Karpas-422 (cell line): ENCODE measurements around the gene USP43. TPM values are rescaled to one million over a fixed set of nuclear protein-coding genes. Genes with fewer than 3 reads are reported as not detected.
"Not testable (repeated sequence)": the region's sequence is repeated elsewhere in the genome, so short reads cannot be mapped to it uniquely, and the experiment has no call there.

Experiments
- DNase-seq: peaks from one replicate; pipeline ENCODE4 v3.0.0-alpha.2; 2015
- H2AFZ ChIP-seq: fragments of 200-600 bp; sonication (generic); 2 replicates; pipeline ENCODE4 v1.6.1; 2014; ENCODE audit warnings: antibody characterized with exemption, low read length, mixed read lengths
- H3K27ac ChIP-seq: fragments of 200-600 bp; sonication (generic); 2 replicates; pipeline ENCODE4 v1.5.1; 2014; ENCODE audit warnings: mild to moderate bottlenecking, low read length, moderate library complexity
- H3K27me3 ChIP-seq: fragments of 200-600 bp; sonication (generic); 2 replicates; pipeline ENCODE4 v1.6.1; 2014; ENCODE audit warnings: low read length, mixed read lengths
- H3K36me3 ChIP-seq: fragments of 200-600 bp; sonication (generic); 2 replicates; pipeline ENCODE4 v1.6.1; 2014; ENCODE audit warnings: low read length, mixed read lengths; ENCODE audit not compliant: insufficient read depth
- H3K4me1 ChIP-seq: fragments of 200-600 bp; sonication (generic); 2 replicates; pipeline ENCODE4 v1.6.1; 2014; ENCODE audit warnings: mild to moderate bottlenecking, low read length, mixed read lengths
- H3K4me2 ChIP-seq: fragments of 200-600 bp; sonication (generic); 2 replicates; pipeline ENCODE4 v1.6.1; 2014; ENCODE audit warnings: low read length, low read depth, mild to moderate bottlenecking; ENCODE audit not compliant: poor library complexity, severe bottlenecking
- H3K4me3 ChIP-seq: fragments of 200-600 bp; sonication (generic); 2 replicates; pipeline ENCODE4 v1.5.1; 2014; ENCODE audit warnings: mild to moderate bottlenecking, antibody characterized with exemption, low read length, mixed read lengths
- H3K79me2 ChIP-seq: fragments of 200-600 bp; sonication (generic); 2 replicates; pipeline ENCODE4 v1.6.1; 2014; ENCODE audit warnings: mild to moderate bottlenecking, low read length, mixed read lengths
- H3K9ac ChIP-seq: fragments of 200-600 bp; sonication (generic); 2 replicates; pipeline ENCODE4 v1.6.0; 2014; ENCODE audit warnings: low read length
- H3K9me2 ChIP-seq: fragments of 200-600 bp; sonication (generic), shearing (Covaris generic); replicated peaks from 2 replicates; pipeline ENCODE4 v1.6.0; 2014; ENCODE audit warnings: mild to moderate bottlenecking, low read length, moderate library complexity; ENCODE audit not compliant: insufficient read depth
- H3K9me3 ChIP-seq: fragments of 300-700, 200-600 bp; sonication (generic); 2 replicates; pipeline ENCODE4 v1.6.1; 2014; ENCODE audit warnings: low read length, mixed read lengths
- H4K20me1 ChIP-seq: fragments of 200-600 bp; sonication (generic); 2 replicates; pipeline ENCODE4 v1.6.1; 2014; ENCODE audit warnings: mild to moderate bottlenecking, antibody characterized with exemption, low read length, low read depth; ENCODE audit not compliant: insufficient read depth
- total RNA-seq: library from RNA; depleted of rRNA; stranded (reverse); fragments of >200 nt; shearing (Covaris generic); gene quantifications from 2 replicates; pipeline ENCODE4 v1.2.3, GENCODE V29; 2014; ENCODE audit warnings: low replicate concordance

USP43 gene
- total RNA-seq, 1 experiment from 2014 or later: 0.37 TPM

DNA sequence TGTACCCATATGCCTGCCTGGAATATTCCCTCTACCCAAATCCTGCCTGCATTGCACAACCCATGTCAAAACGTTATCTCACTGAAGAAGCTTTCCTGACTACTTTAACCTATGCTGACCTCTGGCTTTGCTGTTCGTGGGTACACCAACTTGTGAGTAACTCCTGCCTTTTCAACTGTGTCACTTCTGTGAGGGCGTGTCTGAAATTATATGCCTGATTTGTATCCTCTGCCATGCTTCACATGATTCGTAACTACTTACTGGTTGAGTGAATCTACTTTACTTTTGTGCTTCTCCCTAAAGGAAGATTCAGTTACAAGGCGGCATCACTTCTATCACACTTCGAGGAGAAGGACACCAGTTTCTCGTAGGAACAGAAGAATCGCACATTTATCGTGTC, 33.3 kb upstream of the USP43 start:
- Histone ChIP-seq H3K4me2 (no peak overlapping the region), H3K9me3 (no peaks in the 10 kb centered on the region), H3K36me3 (no peaks in the 10 kb centered on the region), H3K27ac (no peak overlapping the region), H4K20me1 (no peaks in the 10 kb centered on the region), H3K4me1 (no peaks in the 10 kb centered on the region), H3K27me3 (no peaks in the 10 kb centered on the region), H3K9ac (no peak overlapping the region), H3K4me3 (no peak overlapping the region), H3K79me2 (no peaks in the 10 kb centered on the region), H3K9me2 (no peaks in the 10 kb centered on the region), H2AFZ (no peak overlapping the region)
- DNase-seq: no peak

DNA sequence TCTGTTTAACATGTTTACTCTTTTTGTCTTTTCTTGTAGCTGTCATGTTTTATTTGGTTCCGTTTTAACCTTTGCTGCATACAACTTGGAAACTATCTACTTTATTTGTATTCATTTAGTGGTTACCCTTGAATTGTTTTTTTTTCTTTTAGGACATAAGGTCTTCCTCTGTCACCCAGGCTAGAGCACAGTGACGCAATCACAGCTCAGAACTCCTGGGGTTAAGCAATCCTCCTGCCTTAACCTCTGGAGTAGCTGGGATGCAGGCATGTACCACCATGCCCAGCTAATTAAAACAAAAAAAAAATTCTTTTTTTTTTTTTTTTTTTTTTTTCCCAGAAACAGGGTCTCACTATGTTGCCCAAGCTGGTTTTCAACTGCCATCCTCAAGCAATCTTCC, 29.8 kb upstream of the USP43 start:
- no peaks in the 10 kb centered on the region for H3K27me3 ChIP-seq
- H3K79me2 ChIP-seq: no peaks in the 10 kb centered on the region
- H3K9ac ChIP-seq: no peak overlapping the region
- H3K36me3 ChIP-seq: no peaks in the 10 kb centered on the region
- no peaks in the 10 kb centered on the region for H4K20me1 ChIP-seq
- H2AFZ ChIP-seq: no peak overlapping the region
- no peak overlapping the region for H3K4me2 ChIP-seq
- DNase-seq: no peak
- H3K27ac ChIP-seq: no peak overlapping the region
- H3K4me3 ChIP-seq: no peak overlapping the region
- no peaks in the 10 kb centered on the region for H3K4me1 ChIP-seq
- H3K9me2 ChIP-seq: no peaks in the 10 kb centered on the region
- H3K9me3 ChIP-seq: no peaks in the 10 kb centered on the region

DNA sequence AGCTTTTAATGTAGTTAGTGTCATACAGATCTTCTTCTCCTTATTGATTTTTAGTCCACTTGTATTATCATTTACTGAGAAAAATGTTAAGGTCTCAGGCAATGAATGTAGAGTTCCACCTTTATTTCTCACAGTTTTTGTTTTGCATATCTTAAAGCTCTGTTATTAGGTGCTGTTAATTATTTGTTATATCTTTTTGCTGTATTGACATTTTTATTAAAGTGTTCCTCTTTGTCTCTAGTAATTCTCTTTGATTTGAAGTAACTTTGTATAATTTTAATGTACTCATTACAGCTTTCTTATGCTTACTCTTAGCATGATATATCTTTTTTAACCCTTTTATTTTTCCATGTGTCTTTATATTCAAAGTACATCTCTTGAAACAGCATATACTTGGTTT, 22.4 kb upstream of the USP43 start:
- Histone ChIP-seq H3K27ac (no peak overlapping the region), H3K27me3 (no peaks in the 10 kb centered on the region), H3K9ac (no peak overlapping the region), H3K4me2 (no peak overlapping the region), H3K79me2 (no peaks in the 10 kb centered on the region), H4K20me1 (no peaks in the 10 kb centered on the region), H2AFZ (no peak overlapping the region), H3K36me3 (no peaks in the 10 kb centered on the region), H3K4me1 (no peaks in the 10 kb centered on the region), H3K4me3 (no peak overlapping the region), H3K9me3 (peaks cover 3% of the 10 kb centered on the region; the same call in 1 of the 2 replicates), H3K9me2 (no peaks in the 10 kb centered on the region)
- DNase-seq: no peak

DNA sequence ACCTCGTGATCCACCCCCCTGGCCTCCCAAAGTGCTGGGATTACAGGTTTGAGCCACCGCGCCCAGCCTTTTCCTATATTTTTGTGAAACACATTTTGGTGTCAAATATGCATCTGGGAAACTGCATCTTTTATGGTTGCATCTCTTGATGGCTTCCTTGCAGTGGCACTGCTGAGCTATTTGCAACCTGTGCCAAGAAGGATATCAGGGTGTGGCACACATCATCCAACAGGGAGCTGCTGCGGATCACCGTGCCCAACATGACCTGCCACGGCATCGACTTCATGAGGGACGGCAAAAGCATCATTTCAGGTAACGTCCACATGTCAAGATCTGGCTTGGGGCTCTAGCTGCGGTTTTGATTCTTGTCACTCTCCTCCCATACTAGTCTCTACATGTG, 16.8 kb upstream of the USP43 start:
- no peaks in the 10 kb centered on the region for H3K79me2 ChIP-seq

DNA sequence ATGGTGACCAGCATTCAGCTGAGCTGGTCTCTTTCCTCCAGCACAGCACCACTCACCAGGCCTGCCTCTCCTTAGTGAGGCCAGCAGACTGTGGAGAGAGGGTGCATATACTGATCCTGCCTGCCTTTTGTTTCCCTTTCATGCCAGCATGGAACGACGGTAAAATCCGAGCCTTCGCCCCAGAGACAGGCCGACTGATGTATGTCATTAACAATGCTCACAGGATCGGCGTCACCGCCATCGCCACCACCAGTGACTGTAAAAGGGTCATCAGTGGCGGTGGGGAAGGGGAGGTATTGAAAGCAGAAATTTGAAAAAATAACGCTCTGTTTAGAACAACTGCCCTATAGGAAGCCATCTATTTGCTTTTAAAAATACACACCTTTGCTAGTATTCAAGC, 12.6 kb upstream of the USP43 start:
- DNase-seq: no peak
- H3K9me3 ChIP-seq: no peaks in the 10 kb centered on the region

More for the DNA sequence above, 16.8 kb upstream of the USP43 start:
- H3K36me3 ChIP-seq: no peaks in the 10 kb centered on the region
- peaks cover 2% of the 10 kb centered on the region; the same call in 1 of the 2 replicates for H3K9me3 ChIP-seq
- DNase-seq: no peak
- H3K9me2 ChIP-seq: no peaks in the 10 kb centered on the region
- no peaks in the 10 kb centered on the region for H3K4me1 ChIP-seq
- no peak overlapping the region for H3K9ac ChIP-seq
- H3K27me3 ChIP-seq: no peaks in the 10 kb centered on the region
- H3K4me3 ChIP-seq: no peak overlapping the region
- no peak overlapping the region for H2AFZ ChIP-seq
- H3K4me2 ChIP-seq: no peak overlapping the region
- H3K27ac ChIP-seq: no peak overlapping the region
- no peaks in the 10 kb centered on the region for H4K20me1 ChIP-seq

DNA sequence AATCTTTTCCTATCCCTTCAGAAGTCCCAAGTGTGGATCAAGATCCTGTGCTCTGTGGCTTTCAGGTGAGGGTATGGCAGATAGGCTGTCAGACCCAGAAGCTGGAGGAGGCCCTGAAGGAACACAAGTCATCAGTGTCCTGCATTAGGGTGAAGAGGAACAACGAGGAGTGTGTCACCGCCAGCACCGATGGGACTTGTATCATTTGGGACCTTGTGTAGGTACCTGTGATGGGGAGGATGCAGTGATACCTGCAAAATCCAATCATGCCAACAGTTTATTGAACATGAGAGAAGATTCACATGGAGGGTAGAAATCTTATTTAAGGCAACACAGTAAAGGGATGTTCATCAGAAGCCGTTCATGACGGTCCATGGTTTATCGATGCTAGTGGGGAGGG, 10.0 kb upstream of the USP43 start:
- Histone ChIP-seq H3K36me3 (no peaks in the 10 kb centered on the region), H3K9me3 (no peaks in the 10 kb centered on the region), H3K27ac (no peak overlapping the region), H3K9ac (no peak overlapping the region), H3K79me2 (no peaks in the 10 kb centered on the region), H3K27me3 (no peaks in the 10 kb centered on the region), H3K9me2 (no peaks in the 10 kb centered on the region), H3K4me2 (no peak overlapping the region), H3K4me1 (no peaks in the 10 kb centered on the region), H4K20me1 (no peaks in the 10 kb centered on the region), H2AFZ (no peak overlapping the region), H3K4me3 (no peak overlapping the region)
- DNase-seq: no peak

More for the DNA sequence above, 12.6 kb upstream of the USP43 start:
- Histone ChIP-seq H3K4me1 (no peaks in the 10 kb centered on the region), H3K27ac (no peak overlapping the region), H3K27me3 (no peaks in the 10 kb centered on the region), H3K9me2 (no peaks in the 10 kb centered on the region), H3K79me2 (no peaks in the 10 kb centered on the region), H3K36me3 (no peaks in the 10 kb centered on the region), H2AFZ (no peak overlapping the region), H4K20me1 (no peaks in the 10 kb centered on the region), H3K4me3 (no peak overlapping the region), H3K9ac (no peak overlapping the region), H3K4me2 (no peak overlapping the region)

DNA sequence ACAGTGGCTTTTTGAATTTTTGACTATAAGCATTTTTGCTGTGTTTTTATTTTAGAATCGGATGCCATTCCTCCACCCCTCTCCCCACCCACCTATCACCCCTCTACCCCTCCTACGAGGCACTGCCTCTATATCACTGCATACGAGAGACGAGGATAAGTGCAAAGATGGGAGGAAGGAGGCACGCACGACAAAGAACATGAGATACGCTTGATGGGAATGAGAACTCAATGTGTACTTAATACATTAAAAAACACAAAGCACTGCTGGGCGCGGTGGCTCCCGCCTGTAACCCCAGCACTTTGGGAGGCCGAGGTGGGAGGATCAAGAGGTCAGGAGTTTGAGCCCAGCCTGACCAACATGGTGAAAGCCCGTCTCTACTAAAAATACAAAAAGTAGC, 8.8 kb upstream of the USP43 start:
- DNase-seq: no peak
- Histone ChIP-seq H3K27ac (no peak overlapping the region), H3K4me3 (no peak overlapping the region), H3K36me3 (no peaks in the 10 kb centered on the region), H3K9ac (no peak overlapping the region), H2AFZ (no peak overlapping the region), H3K27me3 (no peaks in the 10 kb centered on the region), H3K79me2 (no peaks in the 10 kb centered on the region), H4K20me1 (no peaks in the 10 kb centered on the region), H3K4me1 (peaks cover 6% of the 10 kb centered on the region; the same call in 1 of the 2 replicates), H3K4me2 (no peak overlapping the region), H3K9me3 (no peaks in the 10 kb centered on the region), H3K9me2 (no peaks in the 10 kb centered on the region)

DNA sequence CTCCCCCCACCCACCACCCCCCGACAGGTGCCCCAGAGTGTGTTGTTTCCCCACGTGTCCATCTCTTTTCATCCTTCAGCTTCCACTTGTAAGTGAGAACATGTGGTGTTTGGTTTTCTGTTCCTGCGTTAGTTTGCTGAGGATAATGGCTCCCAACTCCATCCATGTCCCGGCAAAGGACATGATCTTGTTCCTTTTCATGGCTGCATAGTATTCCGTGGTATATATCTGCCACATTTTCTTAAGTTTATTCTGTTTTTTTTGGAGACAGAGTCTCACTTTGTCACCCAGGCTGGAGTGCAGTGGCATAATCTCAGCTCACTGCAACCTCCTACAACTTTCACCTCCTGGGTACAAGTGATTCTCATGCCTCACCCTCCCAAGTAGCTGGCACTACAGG, 4.9 kb upstream of the USP43 start:
- not testable (repeated sequence) for H3K9me3 ChIP-seq, DNase-seq, H2AFZ ChIP-seq, H3K4me2 ChIP-seq, H3K9me2 ChIP-seq, H3K27ac ChIP-seq, H3K36me3 ChIP-seq, H3K79me2 ChIP-seq, H3K27me3 ChIP-seq, H4K20me1 ChIP-seq, H3K4me3 ChIP-seq, H3K9ac ChIP-seq
- H3K4me1 ChIP-seq: peaks cover 16% of the 10 kb centered on the region

DNA sequence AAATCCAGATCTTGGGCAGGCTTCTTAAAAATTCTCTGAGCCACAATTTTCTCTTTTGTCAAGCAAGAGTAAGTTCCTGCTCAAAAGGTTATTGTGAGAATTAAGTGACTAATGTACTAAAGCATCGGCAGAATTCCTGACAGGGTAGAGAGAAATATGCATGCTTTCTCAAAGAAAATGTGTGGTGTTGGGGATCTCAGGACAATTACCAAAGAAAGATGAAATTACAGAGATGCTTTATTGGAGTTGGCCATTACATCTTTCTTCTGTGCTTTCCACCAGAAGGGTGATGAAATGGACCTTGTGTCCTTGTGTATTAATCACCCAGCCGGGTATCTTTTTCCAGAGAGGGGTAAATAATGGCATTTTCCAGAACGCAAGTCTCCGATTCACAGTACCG, 1.7 kb upstream of the USP43 start:
- H3K4me2 ChIP-seq: no peak overlapping the region
- no peaks in the 10 kb centered on the region for H3K9me3 ChIP-seq
- no peaks in the 10 kb centered on the region for H4K20me1 ChIP-seq
- no peak overlapping the region for H3K9ac ChIP-seq
- no peaks in the 10 kb centered on the region for H3K9me2 ChIP-seq
- H2AFZ ChIP-seq: no peak overlapping the region
- H3K27me3 ChIP-seq: no peaks in the 10 kb centered on the region
- no peaks in the 10 kb centered on the region for H3K79me2 ChIP-seq
- DNase-seq: no peak
- H3K36me3 ChIP-seq: no peaks in the 10 kb centered on the region
- H3K4me3 ChIP-seq: no peak overlapping the region
- no peak overlapping the region for H3K27ac ChIP-seq
- H3K4me1 ChIP-seq: peaks cover 16% of the 10 kb centered on the region
